ENCODE measurements around the gene TDP2.

Gene TDP2

DNA sequence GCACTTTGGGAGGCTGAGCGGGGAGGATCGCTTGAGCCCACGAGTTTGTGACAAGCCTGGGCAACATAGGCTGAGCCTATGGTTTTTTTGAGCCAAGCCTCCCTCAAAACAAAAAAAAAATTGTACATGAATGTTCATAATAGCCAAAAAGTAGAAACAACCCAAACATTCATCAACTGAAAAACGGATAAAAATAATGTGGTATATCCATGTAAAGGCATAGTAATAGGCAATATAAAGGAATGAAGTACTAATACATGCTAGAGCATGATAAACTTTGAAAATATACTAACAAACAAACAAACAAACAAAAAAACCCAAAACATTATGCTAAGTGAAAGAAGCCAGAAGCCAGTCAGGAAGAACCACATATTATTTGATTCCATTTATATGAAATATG is 56.0 kb downstream of the TDP2 start:
- intact Hi-C loops (cut with DNase I): no loop called here
- DNase-seq: no peak

DNA sequence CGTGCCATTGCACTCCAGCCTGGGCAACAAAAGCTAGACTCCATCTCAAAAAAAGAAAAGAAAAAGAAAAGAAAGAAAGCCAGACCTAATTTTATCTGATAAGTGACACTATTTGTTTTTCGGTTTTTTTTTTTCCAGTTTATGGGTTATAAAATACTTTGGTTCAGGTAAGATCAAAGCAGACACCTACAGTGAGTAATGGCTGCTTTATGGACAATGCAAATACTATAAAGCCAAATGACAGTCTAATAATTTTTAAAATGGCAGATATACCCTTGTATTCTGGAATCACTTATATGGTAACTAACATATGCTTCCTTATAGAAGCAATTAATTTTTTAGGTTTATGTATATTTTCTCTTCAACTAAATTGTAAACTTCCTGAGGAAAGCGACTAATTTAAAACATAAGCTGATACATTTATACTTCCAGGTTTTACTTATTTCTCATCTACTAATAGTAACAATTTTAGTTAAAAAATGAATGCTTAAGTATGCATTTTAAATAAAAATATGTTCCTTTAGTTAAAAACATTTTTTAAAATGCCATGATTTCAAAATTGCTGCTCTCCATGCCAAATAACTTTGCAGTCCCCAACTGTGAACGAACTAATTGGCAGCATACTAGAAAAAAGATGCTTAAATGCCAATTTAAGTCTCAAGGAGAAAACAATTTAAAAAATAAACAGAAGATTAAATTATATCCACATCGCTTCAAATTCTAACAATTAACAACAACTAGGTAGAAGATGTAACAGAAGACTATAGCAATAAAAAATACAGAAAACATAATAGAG is 59.2 kb downstream of the TDP2 start:
- intact Hi-C loops (cut with DNase I): no loop called here
- DNase-seq: no peak

DNA sequence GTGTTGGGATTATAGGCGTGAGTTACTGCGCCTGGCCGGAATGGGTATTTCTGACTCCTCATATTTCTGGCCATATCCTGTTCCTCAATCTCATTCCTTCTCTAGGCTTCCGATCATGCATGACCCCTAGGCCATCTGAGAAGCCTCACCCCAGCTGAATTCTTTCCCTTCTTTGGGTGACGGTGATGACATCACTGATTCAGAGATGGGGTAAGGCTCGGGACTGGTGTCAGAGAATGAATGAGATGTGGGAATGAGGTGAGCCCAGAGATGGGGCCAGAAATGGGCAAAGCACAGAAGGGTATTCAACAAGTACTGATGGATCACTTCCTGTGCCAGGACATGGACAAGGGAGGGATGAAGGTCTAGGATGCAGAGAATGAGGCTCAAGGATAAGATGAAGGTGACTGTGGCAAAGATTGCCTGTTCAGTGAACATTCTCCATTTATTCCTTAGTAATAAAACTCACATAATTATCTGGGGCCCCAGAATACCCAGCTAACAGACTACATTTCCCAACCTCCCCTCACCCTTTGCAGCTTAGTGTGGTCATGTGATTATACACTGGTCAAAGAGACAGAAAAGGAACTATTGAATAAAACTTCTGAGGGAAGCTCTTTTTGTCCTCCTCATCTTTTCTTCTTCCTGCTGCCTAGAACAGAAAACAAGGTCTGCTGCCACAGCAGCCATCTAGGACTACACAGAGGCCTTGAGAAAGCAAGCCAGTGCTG is 60.3 kb downstream of the TDP2 start:
- intact Hi-C loops (cut with DNase I): no loop called here
- DNase-seq: no peak

DNA sequence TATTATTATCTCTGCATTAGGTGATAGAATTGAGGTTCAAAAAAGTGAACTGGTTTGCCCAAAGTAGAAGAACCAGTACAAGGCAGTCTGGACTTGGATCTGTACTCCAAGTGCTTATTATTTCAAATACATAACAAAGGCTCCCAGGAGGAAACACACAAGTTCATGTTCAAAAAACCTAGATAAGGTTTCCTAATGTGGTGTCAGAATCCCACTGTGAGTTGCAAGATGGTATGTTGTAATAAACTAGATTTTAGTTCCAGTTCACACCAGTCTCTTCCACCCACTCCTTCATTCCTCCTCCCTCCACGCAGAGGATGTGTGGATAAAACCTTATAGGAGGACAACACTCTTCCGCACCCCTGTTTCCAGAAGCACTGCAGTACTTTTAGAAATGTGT is 63.5 kb downstream of the TDP2 start:
- intact Hi-C loops (cut with DNase I): no loop called here
- DNase-seq: no peak

DNA sequence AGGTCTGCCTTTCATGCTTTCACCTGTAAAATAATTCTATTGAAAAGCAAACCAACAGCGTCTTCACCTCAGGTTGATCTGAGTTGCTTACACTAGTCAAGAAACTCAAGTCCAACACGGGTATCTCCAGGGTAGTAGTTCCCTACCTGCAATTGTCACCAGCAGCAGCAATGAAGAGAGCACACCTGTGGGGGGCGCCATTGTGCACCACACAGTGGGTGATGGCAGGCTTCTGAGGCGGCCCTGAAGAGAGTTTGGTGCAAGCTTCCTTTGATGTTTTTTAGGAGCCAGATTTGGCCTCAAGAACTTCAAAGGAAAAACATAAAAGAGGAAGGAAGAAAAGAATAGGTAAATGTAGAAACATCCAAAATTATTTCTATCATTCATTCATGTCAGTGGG is 65.8 kb downstream of the TDP2 start:
- intact Hi-C loops (cut with DNase I): no loop called here

More for the DNA sequence above, 65.8 kb downstream of the TDP2 start:
- peak in 1 of 10 donors; percentile 67 for DNase-seq

Data from posterior cingulate gyrus (tissue), 11 donors.